Right lobe of liver (tissue), 6 donors: Measurements from ENCODE around the gene TECPR1. TPM values are rescaled to one million over a fixed set of nuclear protein-coding genes. Genes with fewer than 3 reads are reported as not detected.
A peak's percentile ranks its signal among the peaks of the same experiment; 100 is the strongest.

Experiments used
- ATAC-seq, 4 donors: fragments of 200-7000 bp; cut with Tn5 transposase; one replicate each; pipeline ENCODE4 v1.9.1; 2020; ENCODE audit warnings: mild to moderate bottlenecking in 4 of 4, moderate library complexity in 4 of 4
- DNase-seq, 3 donors: peaks; one replicate each; pipeline ENCODE4 v3.0.0-alpha.2; 2020
- H3K27ac ChIP-seq, 3 donors: fragments of 200-600 bp; one replicate each; pipeline ENCODE4 v1.8.0; 2022
- H3K27me3 ChIP-seq, 2 donors: fragments of 200-600 bp; one replicate each; pipeline ENCODE4 v1.8.0; 2022
- H3K36me3 ChIP-seq, 4 donors: fragments of 200-600 bp; sonication (generic) in 1 of 4; one replicate each; pipeline versions ENCODE4 v1.5.1 to v1.8.0; 2017 to 2022; ENCODE audit warnings: control low read depth in 1 of 4
- H3K4me1 ChIP-seq, 4 donors: fragments of 200-600 bp; sonication (generic) in 1 of 4; one replicate each; pipeline versions ENCODE4 v1.5.1 to v1.8.0; 2017 to 2022; ENCODE audit warnings: control low read depth in 1 of 4
- H3K4me3 ChIP-seq, 3 donors: fragments of 200-600 bp; one replicate each; pipeline ENCODE4 v1.8.0; 2022
- H3K9me3 ChIP-seq, 4 donors: fragments of 200-600 bp; sonication (generic) in 1 of 4; one replicate each; pipeline versions ENCODE4 v1.5.1 to v1.8.0; 2017 to 2022; ENCODE audit warnings: control low read depth in 1 of 4
- CTCF ChIP-seq, 4 donors: fragments of 200-600 bp in 3 of 4; fragments of 450-650 bp in 1 of 4; IDR thresholded peaks; one replicate each; pipeline versions ENCODE4 v1.5.1 to v1.8.0; 2016 to 2022; ENCODE audit warnings: antibody characterized with exemption in 4 of 4, mild to moderate bottlenecking in 2 of 4
- POLR2A ChIP-seq: fragments of 450-650 bp; IDR thresholded peaks from one replicate; pipeline ENCODE4 v1.6.1; 2017; ENCODE audit warnings: antibody characterized with exemption, mild to moderate bottlenecking
- WGBS: methylation state at CpG from one replicate; pipeline ENCODE4 v1.1.6; 2018; ENCODE audit warnings: low coverage, low lambda C conversion rate; ENCODE audit not compliant: insufficient coverage; ENCODE audit errors: missing lambda C conversion rate; 5-methylcytosine and 5-hydroxymethylcytosine counted together
- intact Hi-C, 2 donors: fragments of 100-400 bp; cut with DNase I; formaldehyde crosslinking; loops; one replicate each; pipeline versions ENCODE4 v1.11.2 to v1.14.1; 2022
- total RNA-seq, 6 experiments: library from RNA; depleted of rRNA in 2 of 6; stranded (reverse); fragments of >200 nt in 2 of 6; fragmentation: NEBNext Ultra II Directional in 3 of 6; extraction: Animal tissue kit (Norgen Biotek cat#: 25700) in 3 of 6; gene quantifications; one replicate each; pipeline versions ENCODE4 v1.1.0 to v1.2.4, GENCODE V29; 2016 to 2023
- donor health status: DM: no; HTN: yes; CAD: no.
- donor health status: DM: no; HTN: no; CAD: no.
- donor health status: DM: no; HTN: no; CAD: no.
- donor health status: DM: no; HTN: yes; CAD: no.
- donor health status: DM: no; HTN: yes; CAD: no.

Gene TECPR1
- total RNA-seq, 6 experiments from 2014 or later: 9.4 to 14.9 (median 12.4) TPM

- TF ChIP-seq CTCF (IDR thresholded peaks at IDR 0.05): no peak
- TF ChIP-seq POLR2A: peak; percentile 12
- Histone ChIP-seq H3K9me3 (no peaks in the 10 kb centered on the region), H3K4me3 (peak overlapping the region; percentile 63 to 90 (median 82)), H3K4me1 (peaks cover 0 to 56% (median 19%) of the 10 kb centered on the region in 4 donors), H3K27me3 (no peaks in the 10 kb centered on the region), H3K36me3 (no peaks in the 10 kb centered on the region), H3K27ac (peak overlapping the region; percentile 95 to 98 (median 98))
- DNase-seq: peak; percentile 57 to 75 (median 73)
- no CpG with 5 or more reads among the region's 77 CpGs for WGBS
- intact Hi-C loops: no loop called here
- ATAC-seq: peak in 1 of 4 donors; percentile 1
Observed at GRCh38 chr7:98281757-98282606, 29.9 kb upstream of the TECPR1 start.

GRCh38 chr7:98280791-98281756 is 29.0 kb upstream of the TECPR1 start, which contains the start of gene BRI3:
TSS of gene BRI3 (plus strand) at chr7:98281686. CDS start at chr7:98281796, 110 bp downstream.
- Histone ChIP-seq H3K4me1 (peaks cover 0 to 54% (median 20%) of the 10 kb centered on the region in 4 donors), H3K27me3 (no peaks in the 10 kb centered on the region), H3K9me3 (no peaks in the 10 kb centered on the region), H3K27ac (peak within 1 kb of the TSS; percentile 95 to 98 (median 98)), H3K4me3 (peak within 1 kb of the TSS; percentile 63 to 90 (median 82)), H3K36me3 (no peaks in the 10 kb centered on the region)
- TF ChIP-seq POLR2A (peak; percentile 93), CTCF (IDR thresholded peaks at IDR 0.05) (peak in 1 of 4 donors; percentile 19)
- WGBS: 0% methylated on average over 9 of the region's 92 CpGs
- peak; percentile 94 to 95 (median 95) for DNase-seq
- peak; percentile 68 to 84 (median 76) for ATAC-seq
- intact Hi-C loops: no loop called here

- Histone ChIP-seq H3K36me3 (no peaks in the 10 kb centered on the region), H3K4me3 (peak overlapping the region; percentile 47 to 82 (median 47)), H3K4me1 (peaks cover 0 to 51% (median 20%) of the 10 kb centered on the region in 4 donors), H3K9me3 (no peaks in the 10 kb centered on the region), H3K27me3 (no peaks in the 10 kb centered on the region), H3K27ac (peak overlapping the region; percentile 83 to 98 (median 95))
- intact Hi-C loops: no loop called here
- ATAC-seq: no peak
- DNase-seq: no peak
- 36% methylated on average over 6 of the region's 7 CpGs for WGBS
- no peak for TF ChIP-seq CTCF (IDR thresholded peaks at IDR 0.05)
- no peak for TF ChIP-seq POLR2A
Observed at GRCh38 chr7:98280296-98280695, 28.3 kb upstream of the TECPR1 start.

GRCh38 chr7:98278936-98279335 is 26.9 kb upstream of the TECPR1 start:
- DNase-seq (no peak), ATAC-seq (no peak)
- H3K9me3 ChIP-seq: no peaks in the 10 kb centered on the region
- TF ChIP-seq CTCF (IDR thresholded peaks at IDR 0.05) (no peak), POLR2A (no peak)
- no peak overlapping the region for H3K4me3 ChIP-seq
- H3K27me3 ChIP-seq: no peaks in the 10 kb centered on the region
- no peaks in the 10 kb centered on the region for H3K36me3 ChIP-seq
- peaks cover 0 to 37% (median 14%) of the 10 kb centered on the region in 4 donors for H3K4me1 ChIP-seq
- peak overlapping the region in 1 of 3 donors; percentile 33 for H3K27ac ChIP-seq
- WGBS: 53% methylated on average over 2 of the region's 4 CpGs
- intact Hi-C loops: no loop called here
